Measurements from ENCODE around the gene ACTR6.

Gene ACTR6

GRCh38 chr12:100200463-100201181, at the start of gene ACTR6:
TSS of gene ACTR6 (plus strand) at chr12:100200815. CDS start at chr12:100200852, 37 bp downstream.
- TF ChIP-seq POLR2A (IDR thresholded peaks at IDR 0.05; ENCODE audit: low read length): peak; percentile 84
- TF ChIP-seq GATA1 (IDR thresholded peaks at IDR 0.05; ENCODE audit: low read depth, low read length): no peak
- peak; percentile 94 to 95 for DNase-seq

DNA sequence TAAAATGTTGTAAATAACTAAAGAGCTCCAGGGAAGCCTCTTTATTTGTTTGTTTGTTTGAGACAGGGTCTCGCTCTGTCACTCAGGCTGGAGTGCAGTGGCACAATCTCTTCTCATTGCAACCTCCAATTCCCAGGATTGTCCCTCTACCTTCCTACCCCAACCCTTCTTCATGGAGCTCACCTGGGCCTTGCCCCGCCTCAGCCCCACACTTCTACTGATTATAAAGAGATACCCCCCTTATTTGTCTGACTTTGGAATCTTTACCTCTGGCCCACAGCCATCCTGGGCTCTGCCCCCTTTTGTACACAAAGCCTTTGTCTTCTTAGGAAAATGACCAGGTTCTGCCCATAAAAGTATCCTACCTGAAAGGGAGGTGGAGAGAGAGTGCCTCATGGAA, 48.8 kb upstream of the ACTR6 start:
- no peak for DNase-seq
- TF ChIP-seq GATA1 (IDR thresholded peaks at IDR 0.05; ENCODE audit: low read depth, low read length) (no peak), POLR2A (IDR thresholded peaks at IDR 0.05; ENCODE audit: low read length) (no peak)

GRCh38 chr12:100153131-100153530, 47.5 kb upstream of the ACTR6 start:
- no peak for DNase-seq
- no peak for TF ChIP-seq POLR2A (IDR thresholded peaks at IDR 0.05; ENCODE audit: low read length)
- no peak for TF ChIP-seq GATA1 (IDR thresholded peaks at IDR 0.05; ENCODE audit: low read depth, low read length)

DNA sequence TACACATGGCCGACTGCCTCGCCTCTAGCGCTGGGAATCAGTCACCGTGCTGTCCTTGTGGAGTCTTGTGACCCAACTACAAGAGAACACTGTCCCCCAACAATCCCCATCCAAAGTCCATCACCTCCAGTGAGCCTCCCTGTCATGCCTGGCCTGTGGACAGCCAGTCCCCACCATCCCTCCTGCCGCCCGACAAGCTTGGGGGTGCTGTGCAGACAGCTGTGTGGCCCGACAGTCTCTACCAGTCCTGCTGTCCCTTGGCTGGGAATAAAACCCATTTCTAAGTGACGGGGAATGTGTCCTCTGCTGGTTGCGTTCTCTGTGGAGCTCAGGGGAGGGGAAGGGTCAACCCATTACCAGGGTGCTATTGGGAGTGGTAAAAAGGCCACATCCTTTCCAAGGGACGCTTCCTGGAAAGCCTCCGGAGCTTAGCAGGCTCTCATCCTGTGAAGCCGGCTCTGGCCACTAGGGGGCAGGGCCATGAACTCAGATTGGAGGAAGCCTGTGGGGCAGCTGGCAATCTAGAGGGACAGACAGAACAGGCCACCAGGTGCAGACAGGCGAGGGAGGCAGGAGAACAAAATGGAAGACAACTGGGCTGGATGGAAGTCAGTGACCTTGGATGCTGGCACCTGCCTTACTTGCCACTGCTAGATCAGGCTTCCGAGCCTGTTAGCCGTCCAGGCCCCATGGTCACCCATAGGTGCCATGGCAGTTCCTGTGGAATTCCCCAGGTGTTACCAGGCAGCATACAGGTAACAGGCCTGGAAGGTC, 46.0 kb upstream of the ACTR6 start:
- TF ChIP-seq GATA1 (IDR thresholded peaks at IDR 0.05; ENCODE audit: low read depth, low read length) (no peak), POLR2A (IDR thresholded peaks at IDR 0.05; ENCODE audit: low read length) (no peak)
- DNase-seq: peak; percentile 77 to 81

DNA sequence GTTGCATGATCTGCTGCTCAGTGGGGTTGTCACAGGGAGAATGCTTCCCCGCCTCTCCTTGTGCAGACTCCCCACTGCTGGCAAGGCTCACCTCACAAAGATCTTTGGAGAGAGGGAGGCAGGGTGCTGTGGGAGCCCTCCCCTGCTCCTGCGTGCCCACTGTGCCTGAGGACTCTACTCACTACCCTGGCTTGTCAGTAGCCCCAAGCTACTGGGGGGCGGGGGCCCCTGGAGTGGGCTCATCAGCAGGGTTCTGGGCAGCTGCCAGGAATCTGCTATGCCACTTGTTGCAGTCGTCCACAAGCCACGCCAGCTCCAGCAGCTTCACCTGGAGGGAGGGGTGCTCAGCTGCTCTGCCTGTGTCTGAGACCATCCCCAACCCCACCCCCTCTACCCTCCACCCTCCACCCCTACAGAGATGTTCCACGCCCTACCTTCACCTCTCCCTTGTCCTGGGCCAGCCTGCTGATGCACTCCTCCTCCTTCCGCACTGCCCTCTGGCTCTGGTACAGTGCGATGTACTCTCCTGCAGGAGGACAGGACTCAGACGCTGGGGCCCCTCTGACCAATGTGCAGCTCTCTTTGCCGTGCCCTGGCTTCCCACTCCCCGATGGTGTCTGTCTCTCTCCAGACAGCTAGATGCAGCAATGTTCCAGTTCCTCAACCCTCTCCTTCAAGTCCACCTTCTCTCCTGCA, 43.7 kb upstream of the ACTR6 start:
- no peak for DNase-seq
- TF ChIP-seq GATA1 (IDR thresholded peaks at IDR 0.05; ENCODE audit: low read depth, low read length) (no peak), POLR2A (IDR thresholded peaks at IDR 0.05; ENCODE audit: low read length) (no peak)

DNA sequence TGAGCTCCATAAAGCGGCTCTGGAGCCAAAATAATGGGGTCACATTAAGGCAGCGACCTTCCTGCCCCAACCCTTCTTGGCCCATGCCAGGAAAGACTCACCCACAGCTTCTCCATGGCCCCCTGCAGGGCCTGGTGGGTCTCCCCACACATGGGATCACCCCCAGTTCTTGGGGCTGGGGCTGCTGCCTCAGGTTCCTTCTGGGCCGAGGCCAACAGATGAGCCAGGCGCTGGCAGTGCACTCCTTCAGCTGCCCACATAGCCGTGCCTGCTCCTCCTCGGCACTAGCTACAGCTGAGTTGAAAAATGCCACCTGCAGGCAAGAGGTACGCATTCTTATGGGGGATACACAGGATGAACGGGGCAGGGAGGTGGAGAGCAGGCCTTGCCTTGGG, 43.2 kb upstream of the ACTR6 start:
- no peak for DNase-seq
- TF ChIP-seq GATA1 (IDR thresholded peaks at IDR 0.05; ENCODE audit: low read depth, low read length) (no peak), POLR2A (IDR thresholded peaks at IDR 0.05; ENCODE audit: low read length) (no peak)

- no peak for DNase-seq
- TF ChIP-seq POLR2A (IDR thresholded peaks at IDR 0.05; ENCODE audit: low read length): no peak
- no peak for TF ChIP-seq GATA1 (IDR thresholded peaks at IDR 0.05; ENCODE audit: low read depth, low read length)
Measured at GRCh38 chr12:100158535-100158934, 42.1 kb upstream of the ACTR6 start.

- TF ChIP-seq POLR2A (IDR thresholded peaks at IDR 0.05; ENCODE audit: low read length) (no peak), GATA1 (IDR thresholded peaks at IDR 0.05; ENCODE audit: low read depth, low read length) (no peak)
Measured at GRCh38 chr12:100159391-100160104, 41.1 kb upstream of the ACTR6 start.

GRCh38 chr12:100163416-100164152, 37.0 kb upstream of the ACTR6 start:
- TF ChIP-seq POLR2A (IDR thresholded peaks at IDR 0.05; ENCODE audit: low read length) (peak; percentile 46), GATA1 (IDR thresholded peaks at IDR 0.05; ENCODE audit: low read depth, low read length) (no peak)
- DNase-seq: peak; percentile 77 to 87

More at GRCh38 chr12:100159391-100160104, 41.1 kb upstream of the ACTR6 start:
- no peak for DNase-seq

DNA sequence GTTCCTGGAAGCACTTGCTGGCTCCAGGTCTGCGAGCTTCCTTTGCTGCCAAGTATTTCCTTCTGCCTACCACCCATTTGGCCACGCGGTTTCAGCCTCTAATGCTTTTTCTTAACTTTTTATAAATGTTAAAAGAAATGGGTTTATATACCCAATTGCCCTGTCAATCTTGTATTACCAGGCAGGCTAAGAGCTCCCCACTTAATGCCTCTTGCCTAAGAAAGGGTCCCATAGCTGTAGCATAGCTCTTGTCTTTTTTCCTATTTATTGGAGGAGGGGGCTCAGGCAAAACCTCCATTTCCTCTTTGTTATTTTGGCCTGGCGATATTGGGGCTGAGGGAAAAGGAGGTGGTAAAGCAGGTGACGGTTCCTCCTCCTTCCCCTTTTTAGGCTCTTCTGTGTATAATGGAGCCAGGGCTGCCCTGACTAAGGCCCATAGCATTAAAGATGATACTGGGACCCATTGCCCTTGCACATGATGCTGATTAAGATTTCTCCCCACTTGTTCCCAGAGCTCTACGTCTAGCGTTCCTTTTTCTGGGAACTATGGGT, 36.4 kb upstream of the ACTR6 start:
- no peak for DNase-seq
- no peak for TF ChIP-seq GATA1 (IDR thresholded peaks at IDR 0.05; ENCODE audit: low read depth, low read length)

GRCh38 chr12:100165356-100165755, 35.3 kb upstream of the ACTR6 start:
- TF ChIP-seq POLR2A (IDR thresholded peaks at IDR 0.05; ENCODE audit: low read length) (no peak), GATA1 (IDR thresholded peaks at IDR 0.05; ENCODE audit: low read depth, low read length) (no peak)
- no peak for DNase-seq

- no peak for DNase-seq
- no peak for TF ChIP-seq POLR2A (IDR thresholded peaks at IDR 0.05; ENCODE audit: low read length)
Measured at GRCh38 chr12:100166232-100166631, 34.4 kb upstream of the ACTR6 start.

DNA sequence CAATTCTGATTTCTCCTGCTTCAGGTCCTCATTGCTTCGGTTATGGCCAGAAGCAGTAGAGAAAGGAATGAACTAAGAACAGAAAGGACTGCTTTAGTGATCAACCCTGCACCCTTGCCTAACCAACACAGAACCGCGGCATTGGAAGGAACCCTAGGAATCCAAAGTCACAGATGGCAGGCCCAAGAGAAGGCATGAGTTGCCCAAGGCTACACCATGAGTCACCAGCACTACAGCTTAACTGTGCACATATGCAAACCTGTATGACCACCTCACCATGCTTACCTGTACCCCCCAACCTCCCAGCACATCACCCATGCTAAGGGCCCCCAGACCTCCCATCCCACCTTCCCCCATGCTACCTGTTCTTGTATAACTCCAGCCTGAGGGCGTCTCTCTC, 32.1 kb upstream of the ACTR6 start:
- TF ChIP-seq GATA1 (IDR thresholded peaks at IDR 0.05; ENCODE audit: low read depth, low read length) (no peak), POLR2A (IDR thresholded peaks at IDR 0.05; ENCODE audit: low read length) (no peak)
- DNase-seq: no peak
